B cell (primary cell): ENCODE measurements around the gene PANK2. TPM values are rescaled to one million over a fixed set of nuclear protein-coding genes. Genes with fewer than 3 reads are reported as not detected.

ENCODE experiments used
- ATAC-seq: fragments of 200-7000 bp; cut with Tn5 transposase; one replicate; pipeline ENCODE4 v1.10.0; 2021; ENCODE audit warnings: low read depth, mild to moderate bottlenecking, moderate number of reproducible peaks, moderate library complexity
- CTCF ChIA-PET: fragments of 350-600 bp; sonication (Branson Sonifier 250); formaldehyde crosslinking; loops from one replicate; lab custom pipeline; 2021; ENCODE audit warnings: antibody characterized with exemption, inconsistent platforms; lab: Charles Lee
- POLR2A ChIA-PET: fragments of 350-600 bp; sonication (Branson Sonifier 250); formaldehyde crosslinking; loops from one replicate; lab custom pipeline; 2021; ENCODE audit warnings: antibody characterized with exemption; lab: Charles Lee
- DNase-seq: peaks from one replicate; pipeline ENCODE4 v3.0.0; 2013
- H2AFZ ChIP-seq: 2 replicates; pipeline ENCODE4 v1.6.1; 2012; ENCODE audit warnings: mild to moderate bottlenecking, low read depth, low read length; ENCODE audit not compliant: insufficient read depth, poor library complexity, severe bottlenecking
- H3K27ac ChIP-seq, 2 donors: 1 replicate in 1 of 2; 2 replicates in 1 of 2; pipeline ENCODE4 v1.5.1; 2012 to 2013; ENCODE audit warnings: low read length in 2 of 2, mild to moderate bottlenecking in 2 of 2, moderate library complexity in 1 of 2
- H3K27me3 ChIP-seq, 4 experiments: fragments of 200-600 bp in 1 of 4; sonication (generic) in 1 of 4; replicated peaks in 1 of 4; 1 replicate in 2 of 4; 2 replicates in 2 of 4; pipeline versions ENCODE4 v1.6.1 to v1.7.0; 2013 to 2016; ENCODE audit warnings: low read length in 3 of 4, mild to moderate bottlenecking in 2 of 4, mixed read lengths in 1 of 4, moderate library complexity in 1 of 4; ENCODE audit not compliant: insufficient read depth in 4 of 4, control insufficient read depth in 3 of 4; ENCODE audit errors: control extremely low read depth in 1 of 4
- H3K36me3 ChIP-seq, 2 experiments: replicated peaks in 1 of 2; 1 replicate in 1 of 2; 2 replicates in 1 of 2; pipeline versions ENCODE4 v1.6.1 to v1.7.1; 2013; ENCODE audit warnings: low read length in 1 of 2; ENCODE audit not compliant: insufficient read depth in 2 of 2, control insufficient read depth in 1 of 2; ENCODE audit errors: control extremely low read depth in 1 of 2, extremely low read depth in 1 of 2
- H3K4me1 ChIP-seq, 2 donors: fragments of 200-600 bp in 1 of 2; sonication (generic) in 1 of 2; 1 replicate in 1 of 2; 2 replicates in 1 of 2; pipeline versions ENCODE4 v1.5.1 to v1.6.1; 2013 to 2017; ENCODE audit warnings: low read length in 2 of 2; ENCODE audit not compliant: control insufficient read depth in 2 of 2, insufficient read depth in 2 of 2
- H3K4me2 ChIP-seq: replicated peaks from 2 replicates; pipeline ENCODE3; 2012; ENCODE audit warnings: mild to moderate bottlenecking, low read depth, low read length; ENCODE audit not compliant: poor library complexity, severe bottlenecking
- H3K4me3 ChIP-seq, 5 experiments: fragments of 200-600 bp in 1 of 5; sonication (generic) in 1 of 5; 1 replicate in 3 of 5; 2 replicates in 2 of 5; pipeline versions ENCODE4 v1.5.1 to v1.7.0; 2011 to 2016; ENCODE audit warnings: low read length in 4 of 5, mild to moderate bottlenecking in 4 of 5, low read depth in 2 of 5, control low read depth in 1 of 5, moderate library complexity in 1 of 5; ENCODE audit not compliant: insufficient read depth in 1 of 5; ENCODE audit errors: control extremely low read depth in 1 of 5, extremely low read depth in 1 of 5
- H3K79me2 ChIP-seq: fragments of 200-600 bp; sonication (generic); one replicate; pipeline ENCODE4 v1.6.0; 2016; ENCODE audit warnings: low read length; ENCODE audit not compliant: control insufficient read depth, insufficient read depth
- H3K9ac ChIP-seq: fragments of 200-600 bp; sonication (generic); 2 replicates; pipeline ENCODE4 v1.6.1; 2017; ENCODE audit warnings: mild to moderate bottlenecking, low read length, moderate library complexity
- H3K9me3 ChIP-seq, 3 donors: one replicate each; pipeline versions ENCODE4 v1.6.1 to v1.7.1; 2013; ENCODE audit warnings: low read length in 2 of 3; ENCODE audit not compliant: control insufficient read depth in 2 of 3, insufficient read depth in 1 of 3; ENCODE audit errors: control extremely low read depth in 1 of 3
- H4K20me1 ChIP-seq: 2 replicates; pipeline ENCODE4 v1.6.0; 2012; ENCODE audit warnings: mild to moderate bottlenecking, low read length; ENCODE audit not compliant: insufficient read depth, control insufficient read depth, poor library complexity, severe bottlenecking
- H3K27ac Mint-ChIP-seq: one replicate; pipeline ENCODE4 v1.8.0; 2021; ENCODE audit warnings: mixed read lengths
- H3K27me3 Mint-ChIP-seq: one replicate; pipeline ENCODE4 v1.8.0; 2021; ENCODE audit warnings: mixed read lengths
- H3K4me1 Mint-ChIP-seq: one replicate; pipeline ENCODE4 v1.8.0; 2021; ENCODE audit warnings: mixed read lengths
- H3K4me3 Mint-ChIP-seq: one replicate; pipeline ENCODE4 v1.8.0; 2021; ENCODE audit warnings: mixed read lengths
- H3K9me3 Mint-ChIP-seq: one replicate; pipeline ENCODE4 v1.8.0; 2022; ENCODE audit warnings: mixed read lengths; ENCODE audit not compliant: insufficient read depth
- CTCF ChIP-seq: fragments of 200-600 bp; IDR thresholded peaks from one replicate; pipeline ENCODE4 v1.8.0; 2022; ENCODE audit warnings: antibody characterized with exemption, mild to moderate bottlenecking
- EZH2 ChIP-seq: IDR thresholded peaks from 2 replicates; pipeline ENCODE4 v1.6.1; 2012; ENCODE audit warnings: borderline replicate concordance, low read depth, mild to moderate bottlenecking, moderate library complexity, low read length; ENCODE audit not compliant: insufficient read depth, poor library complexity, severe bottlenecking
- WGBS: methylation state at CpG from one replicate; pipeline ENCODE4 v1.1.5; 2013; ENCODE audit warnings: missing lambda C conversion rate; ENCODE audit not compliant: insufficient coverage; 5-methylcytosine and 5-hydroxymethylcytosine counted together
- intact Hi-C: fragments of 100-400 bp; cut with micrococcal nuclease; formaldehyde crosslinking; loops from one replicate; pipeline ENCODE4 v1.10.0; 2022
- polyA plus RNA-seq: library from polyadenylated mRNA; depleted of rRNA; stranded (reverse); fragments of >200 nt; gene quantifications from 2 replicates; pipeline ENCODE4 v1.2.3, GENCODE V29; 2012
- total RNA-seq, 2 donors: library from RNA; stranded (reverse); fragments of 120-200 nt in 1 of 2; gene quantifications; 1 replicate in 1 of 2; 2 replicates in 1 of 2; pipeline versions ENCODE4 v1.2.3 to v1.2.4, GENCODE V29; 2013 to 2022

Gene PANK2
- total and polyA plus RNA-seq, 2 donors (not counting 1 experiment from before 2014, with no cell fraction given): 20.5 to 63.3 TPM

- Histone ChIP-seq H3K4me1 (peaks cover 0 to 4% of the 10 kb centered on the region in 2 donors), H3K79me2 (no peaks in the 10 kb centered on the region), H4K20me1 (peaks cover 10% of the 10 kb centered on the region), H3K27ac (no peak overlapping the region), H3K36me3 (peaks cover 6 to 24% of the 10 kb centered on the region in 2 experiments), H3K27me3 (no peaks in the 10 kb centered on the region), H2AFZ (no peak overlapping the region), H3K9me3 (no peaks in the 10 kb centered on the region), H3K9ac (no peak overlapping the region), H3K4me2 (no peak overlapping the region), H3K4me3 (no peak overlapping the region)
- no peak for DNase-seq
- ATAC-seq: no peak
- Mint-ChIP-seq H3K27me3 (no peaks in the 10 kb centered on the region), H3K27ac (peak overlapping the region; percentile 16), H3K4me1 (peaks cover 8% of the 10 kb centered on the region), H3K9me3 (no peaks in the 10 kb centered on the region), H3K4me3 (no peak overlapping the region)
- 90% methylated on average over 9 of the region's 9 CpGs for WGBS
- intact Hi-C loops: no loop called here
- TF ChIP-seq CTCF (no peak), EZH2 (no peak)
- ChIA-PET POLR2A (no interaction called here), CTCF (interaction anchor here (2.1 kb wide), 1 partner anchor 159 kb away, joined by 4 read pairs; no protein-coding TSS in a partner anchor)
Measured at GRCh38 chr20:3925899-3926638, 36.9 kb downstream of the PANK2 start.
